Astrocyte (in vitro differentiated cells and primary cell): ENCODE results near the gene PDP2.

Source experiments
- EZH2 ChIP-seq: IDR thresholded peaks from 2 replicates; pipeline ENCODE4 v1.6.1; 2012; ENCODE audit warnings: mild to moderate bottlenecking, low read length, inconsistent platforms; ENCODE audit not compliant: insufficient read depth
- TF ChIP-seq, protein P1 (sequence below): IDR thresholded peaks from 2 replicates; pipeline ENCODE4 v1.5.1; 2011; ENCODE audit warnings: low read depth, mild to moderate bottlenecking, inconsistent platforms, low read length, moderate library complexity; ENCODE audit not compliant: insufficient read depth

DNA sequence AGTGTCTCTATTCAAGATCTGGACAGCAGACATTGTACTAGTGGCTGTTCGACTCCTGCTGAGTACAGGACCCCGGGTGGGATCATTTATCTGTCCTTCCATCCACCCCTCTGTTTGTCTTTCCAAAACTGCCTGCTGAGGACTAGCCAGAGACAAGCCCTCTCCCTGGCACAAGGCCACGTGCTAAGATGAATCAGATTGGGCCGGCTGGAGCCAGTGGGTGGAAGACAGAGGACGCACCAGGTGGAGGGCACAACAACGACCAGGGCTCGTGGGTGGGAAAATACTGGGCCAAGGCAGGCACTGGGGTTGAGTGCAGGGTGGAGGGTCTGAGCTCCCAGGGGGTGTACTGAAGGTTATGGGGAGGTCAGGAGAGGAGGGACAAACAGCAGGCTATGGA, 37.5 kb upstream of the PDP2 start:
- TF ChIP-seq EZH2: no peak
- TF ChIP-seq, protein P1, sequence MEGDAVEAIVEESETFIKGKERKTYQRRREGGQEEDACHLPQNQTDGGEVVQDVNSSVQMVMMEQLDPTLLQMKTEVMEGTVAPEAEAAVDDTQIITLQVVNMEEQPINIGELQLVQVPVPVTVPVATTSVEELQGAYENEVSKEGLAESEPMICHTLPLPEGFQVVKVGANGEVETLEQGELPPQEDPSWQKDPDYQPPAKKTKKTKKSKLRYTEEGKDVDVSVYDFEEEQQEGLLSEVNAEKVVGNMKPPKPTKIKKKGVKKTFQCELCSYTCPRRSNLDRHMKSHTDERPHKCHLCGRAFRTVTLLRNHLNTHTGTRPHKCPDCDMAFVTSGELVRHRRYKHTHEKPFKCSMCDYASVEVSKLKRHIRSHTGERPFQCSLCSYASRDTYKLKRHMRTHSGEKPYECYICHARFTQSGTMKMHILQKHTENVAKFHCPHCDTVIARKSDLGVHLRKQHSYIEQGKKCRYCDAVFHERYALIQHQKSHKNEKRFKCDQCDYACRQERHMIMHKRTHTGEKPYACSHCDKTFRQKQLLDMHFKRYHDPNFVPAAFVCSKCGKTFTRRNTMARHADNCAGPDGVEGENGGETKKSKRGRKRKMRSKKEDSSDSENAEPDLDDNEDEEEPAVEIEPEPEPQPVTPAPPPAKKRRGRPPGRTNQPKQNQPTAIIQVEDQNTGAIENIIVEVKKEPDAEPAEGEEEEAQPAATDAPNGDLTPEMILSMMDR: no peak
